ENCODE data around the gene CNTN6.

Gene CNTN6

DNA sequence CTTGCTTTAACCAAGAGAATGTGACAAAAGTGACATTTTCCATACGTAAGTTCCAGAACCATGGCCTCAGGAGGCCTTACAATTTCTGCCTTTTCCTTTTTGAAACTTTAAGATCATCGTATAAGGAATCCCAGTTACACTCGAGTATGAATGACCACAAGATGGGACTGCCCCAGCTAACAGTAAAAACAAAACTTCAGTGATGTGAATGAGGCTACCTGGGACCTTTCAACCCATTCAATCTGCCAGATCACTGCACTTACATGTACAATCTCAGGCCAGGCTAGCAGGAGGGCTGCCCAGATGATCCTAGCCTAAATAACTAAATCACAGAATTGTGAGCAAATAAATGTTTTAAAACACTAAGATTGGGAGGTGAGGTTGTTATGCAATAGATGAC, 328.8 kb downstream of the CNTN6 start:
- DNase-seq (ENCODE audit: low spot score) = no peak

DNA sequence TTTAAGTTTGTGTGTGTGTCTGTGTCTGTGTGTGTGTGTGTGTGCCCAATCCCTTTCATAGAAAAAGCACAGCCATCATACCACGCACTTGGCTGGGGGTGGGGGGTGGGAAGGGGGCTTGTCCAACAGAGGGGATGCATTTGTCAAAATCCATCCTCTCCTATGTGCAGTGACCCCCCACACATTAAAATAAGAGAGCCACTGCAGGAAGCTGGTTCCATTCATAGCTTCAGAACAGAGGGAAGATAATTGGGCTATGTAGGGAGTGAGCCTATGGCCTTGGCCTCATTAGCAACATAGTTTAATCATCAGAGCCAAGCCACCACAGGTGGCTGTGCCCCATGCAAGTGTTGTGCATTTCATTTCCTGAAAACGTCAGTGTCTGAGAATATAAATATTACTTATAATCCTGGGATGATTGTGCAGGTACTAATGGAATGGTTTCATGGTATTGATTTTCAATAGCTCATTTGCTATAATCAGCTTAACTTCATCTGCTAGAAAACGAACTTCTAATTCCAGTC, 330.8 kb downstream of the CNTN6 start:
- no peak for DNase-seq (ENCODE audit: low spot score)

- DNase-seq (ENCODE audit: low spot score) = no peak
Measured at GRCh38 chr3:1439395-1439794, 346.6 kb downstream of the CNTN6 start.

- DNase-seq (ENCODE audit: low spot score) = no peak
Measured at GRCh38 chr3:1442271-1442670, 349.4 kb downstream of the CNTN6 start.

DNA sequence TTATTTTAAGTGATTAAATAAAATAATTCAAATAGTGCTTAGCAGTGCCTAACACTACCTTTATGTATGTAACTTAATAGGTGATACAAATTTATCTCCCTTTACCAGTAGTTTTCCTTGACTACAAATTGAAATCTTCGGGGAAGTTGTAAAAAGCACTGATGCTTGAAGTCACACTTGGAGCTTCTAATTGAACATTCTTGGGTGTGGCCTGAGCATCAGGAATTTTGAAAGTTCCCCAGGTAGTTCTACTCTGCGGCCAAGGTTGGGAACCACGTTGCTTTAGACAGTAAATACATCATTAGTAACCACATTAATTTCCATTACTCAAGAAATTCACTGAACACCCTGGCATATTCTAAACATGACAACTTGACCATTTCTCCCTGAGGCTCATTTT, 351.4 kb downstream of the CNTN6 start:
- no peak for DNase-seq (ENCODE audit: low spot score)

- DNase-seq (ENCODE audit: low spot score) = no peak
Measured at GRCh38 chr3:1446531-1446930, 353.7 kb downstream of the CNTN6 start.

- DNase-seq (ENCODE audit: low spot score) = peak; percentile 3
Measured at GRCh38 chr3:1447452-1447851, 354.6 kb downstream of the CNTN6 start.

DNA sequence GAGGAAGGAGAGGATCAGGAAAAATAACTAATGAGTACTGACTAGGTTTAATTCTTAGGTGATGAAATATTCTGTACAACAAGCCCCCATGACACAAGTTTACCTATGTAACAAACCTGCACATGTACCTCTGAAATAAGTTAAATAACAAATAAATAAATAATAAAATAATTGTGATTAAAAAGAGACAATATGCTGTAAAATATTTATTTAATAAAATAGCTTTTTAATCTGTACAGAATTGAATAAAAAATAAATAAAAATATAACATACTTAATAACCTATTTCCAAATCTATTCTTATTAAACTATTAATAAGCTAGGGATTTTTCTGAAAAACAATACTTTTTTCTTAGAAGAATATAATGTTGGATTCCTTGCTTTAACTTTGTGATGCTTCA, 355.6 kb downstream of the CNTN6 start:
- no peak for DNase-seq (ENCODE audit: low spot score)
